H1 (cell line): ENCODE measurements around the gene C5orf58. TPM values are rescaled to one million over a fixed set of nuclear protein-coding genes. Genes with fewer than 3 reads are reported as not detected.
A peak's percentile ranks its signal among the peaks of the same experiment; 100 is the strongest.

Experiments
- CTCF ChIA-PET: fragments of 300-600 bp; sonication (Branson Sonifier 250); formaldehyde crosslinking; loops from one replicate; lab custom pipeline; 2021; ENCODE audit not compliant: partially characterized antibody; lab: Charles Lee
- POLR2A ChIA-PET: fragments of 300-600 bp; sonication (Branson Sonifier 250); formaldehyde crosslinking; loops from one replicate; lab custom pipeline; 2021; ENCODE audit warnings: inconsistent platforms; ENCODE audit not compliant: partially characterized antibody; lab: Charles Lee
- DNase-seq, 2 experiments: peaks; one replicate each; pipeline versions ENCODE4 v3.0.0 to v3.0.0-alpha.2; 2010 to 2022; ENCODE audit warnings: low spot score in 2 of 2, low read depth in 1 of 2, mixed read lengths in 1 of 2
- FAIRE-seq: peaks from 2 replicates; lab custom pipeline; 2011; peaks lifted over from hg19 to GRCh38; lab: Jason Lieb, UNC
- H2AFZ ChIP-seq: 2 replicates; pipeline ENCODE4 v1.8.1; 2012; ENCODE audit warnings: low read length, inconsistent platforms
- H2AK5ac ChIP-seq: 2 replicates; pipeline ENCODE4 v1.6.1; 2013; ENCODE audit warnings: low read depth, low read length
- H2BK120ac ChIP-seq: replicated peaks from 2 replicates; pipeline ENCODE3; 2013; ENCODE audit warnings: low read depth, low read length, inconsistent platforms
- H2BK12ac ChIP-seq: 2 replicates; pipeline ENCODE4 v1.6.1; 2013; ENCODE audit warnings: low read depth, low read length
- H2BK15ac ChIP-seq: 2 replicates; pipeline ENCODE4 v1.6.1; 2013; ENCODE audit warnings: low read length
- H2BK20ac ChIP-seq: 2 replicates; pipeline ENCODE4 v1.6.1; 2013; ENCODE audit warnings: low read length
- H2BK5ac ChIP-seq: 2 replicates; pipeline ENCODE4 v1.6.1; 2013; ENCODE audit warnings: low read depth, low read length
- H3K14ac ChIP-seq: 2 replicates; pipeline ENCODE4 v1.6.1; 2013; ENCODE audit warnings: inconsistent platforms; ENCODE audit not compliant: insufficient read length
- H3K18ac ChIP-seq: 2 replicates; pipeline ENCODE4 v1.6.1; 2013; ENCODE audit warnings: low read length; ENCODE audit errors: extremely low read depth
- H3K23ac ChIP-seq: 2 replicates; pipeline ENCODE4 v1.6.1; 2013; ENCODE audit warnings: inconsistent platforms; ENCODE audit not compliant: insufficient read length
- H3K23me2 ChIP-seq: 2 replicates; pipeline ENCODE4 v1.6.1; 2013; ENCODE audit warnings: low read depth, low read length
- H3K27ac ChIP-seq: 2 replicates; pipeline ENCODE4 v1.6.1; 2011; ENCODE audit warnings: low read depth, low read length, inconsistent platforms
- H3K27me3 ChIP-seq, 4 experiments: replicated peaks in 1 of 4; 1 replicate in 1 of 4; 2 replicates in 3 of 4; pipeline versions ENCODE4 v1.6.1 to v1.8.1; 2011 to 2013; ENCODE audit warnings: low read length in 3 of 4, mild to moderate bottlenecking in 3 of 4, inconsistent platforms in 2 of 4, mixed read lengths in 2 of 4, moderate library complexity in 1 of 4; ENCODE audit not compliant: control insufficient read depth in 3 of 4, insufficient read depth in 3 of 4; ENCODE audit errors: extremely low read depth in 1 of 4
- H3K36me3 ChIP-seq, 4 experiments: 2 replicates each; pipeline versions ENCODE4 v1.6.1 to v1.8.1; 2011 to 2013; ENCODE audit warnings: mild to moderate bottlenecking in 4 of 4, low read length in 3 of 4, moderate library complexity in 2 of 4, control low read depth in 1 of 4, inconsistent platforms in 1 of 4; ENCODE audit not compliant: insufficient read depth in 4 of 4, control insufficient read depth in 2 of 4
- H3K4ac ChIP-seq: replicated peaks from 2 replicates; pipeline ENCODE3; 2013; ENCODE audit warnings: low read length, low read depth, mixed read lengths, inconsistent platforms; ENCODE audit not compliant: insufficient read length
- H3K4me1 ChIP-seq, 4 experiments: replicated peaks in 1 of 4; 1 replicate in 1 of 4; 2 replicates in 3 of 4; pipeline versions ENCODE4 v1.6.1 to v1.8.1; 2011 to 2013; ENCODE audit warnings: low read length in 3 of 4, inconsistent platforms in 2 of 4, mixed read lengths in 1 of 4; ENCODE audit not compliant: insufficient read depth in 4 of 4, control insufficient read depth in 3 of 4
- H3K4me2 ChIP-seq, 2 experiments: 2 replicates each; pipeline versions ENCODE4 v1.6.1 to v1.8.1; 2011 to 2013; ENCODE audit warnings: low read depth in 2 of 2, low read length in 2 of 2, control low read depth in 1 of 2, inconsistent platforms in 1 of 2, mild to moderate bottlenecking in 1 of 2; ENCODE audit not compliant: insufficient read depth in 1 of 2
- H3K4me3 ChIP-seq, 4 experiments: fragments of 200-600, 300-600 bp in 1 of 4; sonication (generic), shearing (Covaris generic), sonication (Bioruptor Twin) in 1 of 4; 2 replicates each; pipeline versions ENCODE4 v1.5.1 to v1.8.1; 2011 to 2016; ENCODE audit warnings: low read length in 4 of 4, low read depth in 3 of 4, control low read depth in 2 of 4, inconsistent platforms in 2 of 4, mild to moderate bottlenecking in 2 of 4, mixed read lengths in 1 of 4, moderate library complexity in 1 of 4; ENCODE audit not compliant: insufficient read depth in 2 of 4; ENCODE audit errors: extremely low read depth in 1 of 4
- H3K56ac ChIP-seq: replicated peaks from 2 replicates; pipeline ENCODE3; 2013; ENCODE audit warnings: low read depth, mild to moderate bottlenecking, mixed read lengths, low read length, inconsistent platforms; ENCODE audit not compliant: insufficient read length
- H3K79me1 ChIP-seq: 2 replicates; pipeline ENCODE4 v1.6.1; 2013; ENCODE audit warnings: low read depth, low read length, control low read depth
- H3K79me2 ChIP-seq, 2 experiments: 2 replicates each; pipeline versions ENCODE4 v1.6.1 to v1.8.1; 2012 to 2013; ENCODE audit warnings: low read length in 2 of 2, mild to moderate bottlenecking in 2 of 2, inconsistent platforms in 1 of 2; ENCODE audit not compliant: insufficient read depth in 2 of 2, control insufficient read depth in 1 of 2
- H3K9ac ChIP-seq, 4 experiments: replicated peaks in 1 of 4; 1 replicate in 1 of 4; 2 replicates in 3 of 4; pipeline versions ENCODE4 v1.6.1 to v1.8.1; 2011 to 2013; ENCODE audit warnings: low read depth in 3 of 4, low read length in 3 of 4, control low read depth in 2 of 4, mild to moderate bottlenecking in 2 of 4, moderate library complexity in 2 of 4, inconsistent platforms in 1 of 4; ENCODE audit errors: extremely low read depth in 1 of 4
- H3K9me3 ChIP-seq, 2 experiments: 2 replicates each; pipeline versions ENCODE4 v1.6.1 to v1.8.1; 2012 to 2013; ENCODE audit warnings: mild to moderate bottlenecking in 2 of 2, moderate library complexity in 2 of 2, control low read depth in 1 of 2, inconsistent platforms in 1 of 2, low read depth in 1 of 2, low read length in 1 of 2, mixed read lengths in 1 of 2; ENCODE audit not compliant: insufficient read depth in 2 of 2
- H4K20me1 ChIP-seq, 2 experiments: replicated peaks in 1 of 2; 2 replicates each; pipeline versions ENCODE3 to v1.8.1; 2011 to 2013; ENCODE audit warnings: inconsistent platforms in 2 of 2, low read length in 2 of 2, mild to moderate bottlenecking in 1 of 2; ENCODE audit not compliant: insufficient read depth in 2 of 2, control insufficient read depth in 1 of 2
- H4K5ac ChIP-seq: 2 replicates; pipeline ENCODE4 v1.6.1; 2013; ENCODE audit warnings: low read length, low read depth, mixed read lengths, inconsistent platforms; ENCODE audit not compliant: insufficient read length
- H4K8ac ChIP-seq: 2 replicates; pipeline ENCODE4 v1.8.0; 2013; ENCODE audit warnings: mild to moderate bottlenecking, moderate library complexity, low read length, inconsistent platforms; ENCODE audit not compliant: insufficient read depth; ENCODE audit errors: extremely low read depth
- H4K91ac ChIP-seq: replicated peaks from 2 replicates; pipeline ENCODE3; 2013; ENCODE audit warnings: low read length, mixed read lengths, inconsistent platforms; ENCODE audit not compliant: insufficient read length
- TAF1 ChIP-seq: IDR thresholded peaks from 2 replicates; pipeline ENCODE4 v1.6.1; 2011; ENCODE audit warnings: mild to moderate bottlenecking, low read depth, low read length
- TCF12 ChIP-seq: IDR thresholded peaks from 2 replicates; pipeline ENCODE4 v1.6.1; 2011; ENCODE audit warnings: low read depth, mild to moderate bottlenecking, low read length
- WGBS, 2 experiments: shearing (Covaris generic) in 1 of 2; methylation state at CpG; one replicate each; pipeline versions ENCODE4 v1.1.6 to v1.1.7; 2013 to 2015; ENCODE audit warnings: low lambda C conversion rate in 2 of 2, mixed read lengths in 2 of 2, inconsistent platforms in 1 of 2, low coverage in 1 of 2, missing lambda C conversion rate in 1 of 2; ENCODE audit not compliant: insufficient replicate concordance in 2 of 2, insufficient coverage in 1 of 2, insufficient read length in 1 of 2; ENCODE audit errors: extremely low coverage in 1 of 2, missing lambda C conversion rate in 1 of 2; 5-methylcytosine and 5-hydroxymethylcytosine counted together
- polyA plus RNA-seq, 7 experiments: library from polyadenylated mRNA; depleted of rRNA in 3 of 7; stranded (reverse) in 5 of 7; unstranded in 2 of 7; fragments of >200 nt in 5 of 7; fragments of 200-250 nt in 2 of 7; gene quantifications; 1 replicate in 5 of 7; 2 replicates in 1 of 7; 4 replicates in 1 of 7; pipeline versions ENCODE4 v1.2.1 to v1.2.3, GENCODE V29; 2011 to 2013; ENCODE audit warnings: missing spikeins in 2 of 7, mixed read lengths in 2 of 7
- total RNA-seq: library from RNA; stranded (reverse); fragmentation: NEBNext Ultra II Directional; extraction: Animal tissue kit (Norgen Biotek cat#: 25700); gene quantifications from 2 replicates; pipeline ENCODE4 v1.2.1, GENCODE V29; 2021

C5orf58 gene
- total and polyA plus RNA-seq, 2 of the 8 experiments (the other 6 are each of a cell fraction or from before 2014, with no cell fraction given) = 0.24 to 1.6 TPM

GRCh38 chr5:170256571-170256970 is 23.8 kb downstream of the C5orf58 start:
- peaks cover 2% of the 10 kb centered on the region; the same call in 1 of the 2 replicates for H3K23me2 ChIP-seq
- H3K4me1 ChIP-seq = peaks cover 0 to 16% (median 13%) of the 10 kb centered on the region in 4 experiments; a peak in 6 of 7 replicates
- DNase-seq (no peak), FAIRE-seq (no peak)
- no peak overlapping the region for H3K56ac ChIP-seq
- H3K27ac ChIP-seq = no peak overlapping the region
- H3K4ac ChIP-seq = no peak overlapping the region
- H4K91ac ChIP-seq = no peak overlapping the region
- no peak overlapping the region for H3K4me3 ChIP-seq
- H4K20me1 ChIP-seq = no peaks in the 10 kb centered on the region
- H3K18ac ChIP-seq = no peak overlapping the region
- H2BK15ac ChIP-seq = peak overlapping the region; percentile 22; the same call in 1 of the 2 replicates
- no peak overlapping the region for H3K4me2 ChIP-seq
- peak overlapping the region; percentile 18; the same call in 1 of the 2 replicates for H2BK12ac ChIP-seq
- WGBS, 2 experiments = 85% methylated on average over 1 of the region's 1 CpG; no CpG with 5 or more reads in 1 of the 2 experiments
- H3K36me3 ChIP-seq = no peaks in the 10 kb centered on the region
- H2BK120ac ChIP-seq = no peak overlapping the region
- no peaks in the 10 kb centered on the region for H3K79me2 ChIP-seq
- no peaks in the 10 kb centered on the region for H3K79me1 ChIP-seq
- no peak overlapping the region for H3K14ac ChIP-seq
- ChIA-PET CTCF (interaction anchor here (0.9 to 4.2 kb wide), 5 partner anchors 11 to 178 kb away, joined by 3 to 34 read pairs (median 3); no protein-coding TSS in a partner anchor), POLR2A (no interaction called here)
- H2BK5ac ChIP-seq = no peak overlapping the region; the same call in 1 of the 2 replicates
- H2AK5ac ChIP-seq = no peak overlapping the region; the same call in 1 of the 2 replicates
- H3K9ac ChIP-seq = no peak overlapping the region
- H3K27me3 ChIP-seq = no peaks in the 10 kb centered on the region
- no peak overlapping the region for H2BK20ac ChIP-seq
- H3K23ac ChIP-seq = no peak overlapping the region
- no peak overlapping the region for H2AFZ ChIP-seq
- H4K8ac ChIP-seq = no peak overlapping the region
- no peaks in the 10 kb centered on the region for H3K9me3 ChIP-seq
- no peak overlapping the region for H4K5ac ChIP-seq
- no peak for TF ChIP-seq TAF1
- TF ChIP-seq TCF12 = no peak
